Hepatocyte (in vitro differentiated cells): ENCODE data around the gene ROPN1B. TPM values are rescaled to one million over a fixed set of nuclear protein-coding genes. Genes with fewer than 3 reads are reported as not detected.

ENCODE experiments used
- DNase-seq: peaks from one replicate; pipeline ENCODE4 v3.0.0-alpha.2; 2016; ENCODE audit warnings: low spot score
- H2AFZ ChIP-seq: fragments of 200-600 bp; sonication (generic); 2 replicates; pipeline ENCODE4 v1.6.0; 2016; ENCODE audit warnings: antibody characterized with exemption, mild to moderate bottlenecking
- H3K27ac ChIP-seq: fragments of 200-600 bp; sonication (generic); 2 replicates; pipeline ENCODE4 v1.5.1; 2016; ENCODE audit warnings: mild to moderate bottlenecking
- H3K27me3 ChIP-seq: fragments of 200-600 bp; sonication (generic); 2 replicates; pipeline ENCODE4 v1.6.1; 2016
- H3K36me3 ChIP-seq: fragments of 200-600 bp; sonication (generic); replicated peaks from 2 replicates; pipeline ENCODE4 v1.5.1; 2016; ENCODE audit warnings: low read depth; ENCODE audit not compliant: insufficient read depth
- H3K4me1 ChIP-seq: fragments of 200-600 bp; sonication (generic); 2 replicates; pipeline ENCODE4 v1.5.1; 2016; ENCODE audit warnings: mild to moderate bottlenecking, moderate library complexity; ENCODE audit not compliant: insufficient read depth
- H3K4me2 ChIP-seq: fragments of 200-600 bp; sonication (generic); 2 replicates; pipeline ENCODE4 v1.6.0; 2016
- H3K4me3 ChIP-seq: fragments of 200-600 bp; sonication (generic); 2 replicates; pipeline ENCODE4 v1.5.1; 2016; ENCODE audit warnings: mild to moderate bottlenecking
- H3K79me2 ChIP-seq: fragments of 200-600 bp; sonication (generic); 2 replicates; pipeline ENCODE4 v1.6.0; 2017; ENCODE audit warnings: mild to moderate bottlenecking
- H3K9me2 ChIP-seq: fragments of 200-600 bp; sonication (generic); replicated peaks from 2 replicates; pipeline ENCODE4 v1.6.0; 2017; ENCODE audit warnings: mild to moderate bottlenecking; ENCODE audit not compliant: insufficient read depth
- H3K9me3 ChIP-seq: fragments of 200-600 bp; sonication (generic); 2 replicates; pipeline ENCODE4 v1.5.1; 2016; ENCODE audit warnings: low read depth, mild to moderate bottlenecking
- H4K20me1 ChIP-seq: fragments of 200-600 bp; sonication (generic); 2 replicates; pipeline ENCODE4 v1.6.0; 2016; ENCODE audit warnings: mild to moderate bottlenecking; ENCODE audit not compliant: insufficient read depth, poor library complexity, severe bottlenecking
- EZH2 ChIP-seq: fragments of 200-600 bp; sonication (generic); IDR thresholded peaks from 2 replicates; pipeline ENCODE4 v1.6.1; 2016; ENCODE audit warnings: antibody characterized with exemption, mild to moderate bottlenecking, borderline replicate concordance
- EZH2phosphoT487 ChIP-seq: fragments of 200-600 bp; sonication (generic); IDR thresholded peaks from one replicate; pipeline ENCODE4 v1.6.1; 2018; ENCODE audit warnings: antibody characterized with exemption, mild to moderate bottlenecking, low read depth, moderate library complexity; ENCODE audit not compliant: unreplicated experiment, severe bottlenecking
- WGBS: methylation state at CpG from one replicate; pipeline ENCODE4 v1.1.6; 2016; ENCODE audit warnings: low lambda C conversion rate; ENCODE audit errors: missing lambda C conversion rate; 5-methylcytosine and 5-hydroxymethylcytosine counted together
- polyA plus RNA-seq: library from polyadenylated mRNA; unstranded; fragments of >200 nt; fragmentation: Nextera tagmentation; extraction: Ambion mirVana; gene quantifications from 2 replicates; pipeline ENCODE4 v1.2.1, GENCODE V29; 2016
- total RNA-seq: library from RNA; depleted of rRNA; stranded (reverse); fragments of >200 nt; gene quantifications from 2 replicates; pipeline ENCODE4 v1.2.3, GENCODE V29; 2014
- TF ChIP-seq, protein P1 (sequence below): fragments of 200-600 bp; sonication (generic); IDR thresholded peaks from 2 replicates; pipeline ENCODE4 v1.5.1; 2016; ENCODE audit warnings: antibody characterized with exemption, mild to moderate bottlenecking; ENCODE audit not compliant: poor library complexity

Gene ROPN1B
- total and polyA plus RNA-seq, 2 experiments from 2014 or later, result not detected

DNA sequence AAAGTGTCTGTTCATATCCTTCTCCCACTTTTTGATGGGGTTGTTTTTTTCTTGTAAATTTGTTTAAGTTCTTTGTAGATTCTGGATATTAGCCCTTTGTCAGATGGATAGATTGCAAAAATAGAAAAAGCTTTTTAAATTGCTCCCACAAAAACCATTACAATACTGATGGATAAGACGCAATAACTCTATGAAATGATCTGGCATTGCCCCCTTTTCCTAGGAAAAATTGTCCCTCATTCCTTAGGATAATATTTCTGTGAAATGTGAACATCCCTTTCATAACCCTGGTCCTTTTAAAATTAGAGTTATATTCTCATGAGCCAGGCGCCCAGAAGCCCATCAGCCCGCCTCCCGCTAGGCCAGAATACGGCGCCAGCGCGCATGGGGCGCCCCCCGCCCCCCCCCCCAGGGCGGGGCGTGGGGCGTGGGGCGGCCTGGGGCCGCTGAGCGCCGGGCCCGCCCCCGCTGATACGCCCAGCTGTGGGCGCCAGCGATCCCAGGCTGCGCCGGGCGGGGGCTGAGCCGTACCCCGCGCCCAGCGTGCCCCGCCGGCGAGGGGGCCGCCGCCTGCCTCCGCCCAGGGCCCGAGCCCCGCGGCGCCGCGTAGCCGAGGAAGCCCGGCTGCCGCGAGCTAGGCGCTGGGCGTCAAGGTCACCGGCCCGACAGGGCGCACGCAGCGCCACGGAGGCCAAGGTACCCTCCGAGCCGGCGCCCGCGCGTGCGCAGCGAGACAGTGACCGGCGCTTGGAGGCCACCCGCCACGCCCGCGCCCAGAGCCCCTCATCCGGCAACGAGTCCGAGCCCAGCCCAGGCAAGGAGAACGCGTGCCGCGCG is 11.1 kb upstream of the ROPN1B start:
- no peaks in the 10 kb centered on the region for H3K4me1 ChIP-seq
- TF ChIP-seq EZH2 (no peak), EZH2phosphoT487 (no peak)
- TF ChIP-seq, protein P1, sequence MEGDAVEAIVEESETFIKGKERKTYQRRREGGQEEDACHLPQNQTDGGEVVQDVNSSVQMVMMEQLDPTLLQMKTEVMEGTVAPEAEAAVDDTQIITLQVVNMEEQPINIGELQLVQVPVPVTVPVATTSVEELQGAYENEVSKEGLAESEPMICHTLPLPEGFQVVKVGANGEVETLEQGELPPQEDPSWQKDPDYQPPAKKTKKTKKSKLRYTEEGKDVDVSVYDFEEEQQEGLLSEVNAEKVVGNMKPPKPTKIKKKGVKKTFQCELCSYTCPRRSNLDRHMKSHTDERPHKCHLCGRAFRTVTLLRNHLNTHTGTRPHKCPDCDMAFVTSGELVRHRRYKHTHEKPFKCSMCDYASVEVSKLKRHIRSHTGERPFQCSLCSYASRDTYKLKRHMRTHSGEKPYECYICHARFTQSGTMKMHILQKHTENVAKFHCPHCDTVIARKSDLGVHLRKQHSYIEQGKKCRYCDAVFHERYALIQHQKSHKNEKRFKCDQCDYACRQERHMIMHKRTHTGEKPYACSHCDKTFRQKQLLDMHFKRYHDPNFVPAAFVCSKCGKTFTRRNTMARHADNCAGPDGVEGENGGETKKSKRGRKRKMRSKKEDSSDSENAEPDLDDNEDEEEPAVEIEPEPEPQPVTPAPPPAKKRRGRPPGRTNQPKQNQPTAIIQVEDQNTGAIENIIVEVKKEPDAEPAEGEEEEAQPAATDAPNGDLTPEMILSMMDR, result no peak
- no peaks in the 10 kb centered on the region for H4K20me1 ChIP-seq
- no peaks in the 10 kb centered on the region for H3K79me2 ChIP-seq
- no peak overlapping the region for H3K27ac ChIP-seq
- H3K9me3 ChIP-seq, result no peaks in the 10 kb centered on the region
- H3K4me3 ChIP-seq, result no peak overlapping the region
- H3K27me3 ChIP-seq, result no peaks in the 10 kb centered on the region
- whole genome bisulfite sequencing, result 5% methylated on average over 24 of the region's 75 CpGs
- H3K9me2 ChIP-seq, result no peaks in the 10 kb centered on the region
- H3K4me2 ChIP-seq, result peak overlapping the region; percentile 74
- peak; percentile 40 for DNase-seq
- H3K36me3 ChIP-seq, result no peaks in the 10 kb centered on the region
- H2AFZ ChIP-seq, result no peak overlapping the region

DNA sequence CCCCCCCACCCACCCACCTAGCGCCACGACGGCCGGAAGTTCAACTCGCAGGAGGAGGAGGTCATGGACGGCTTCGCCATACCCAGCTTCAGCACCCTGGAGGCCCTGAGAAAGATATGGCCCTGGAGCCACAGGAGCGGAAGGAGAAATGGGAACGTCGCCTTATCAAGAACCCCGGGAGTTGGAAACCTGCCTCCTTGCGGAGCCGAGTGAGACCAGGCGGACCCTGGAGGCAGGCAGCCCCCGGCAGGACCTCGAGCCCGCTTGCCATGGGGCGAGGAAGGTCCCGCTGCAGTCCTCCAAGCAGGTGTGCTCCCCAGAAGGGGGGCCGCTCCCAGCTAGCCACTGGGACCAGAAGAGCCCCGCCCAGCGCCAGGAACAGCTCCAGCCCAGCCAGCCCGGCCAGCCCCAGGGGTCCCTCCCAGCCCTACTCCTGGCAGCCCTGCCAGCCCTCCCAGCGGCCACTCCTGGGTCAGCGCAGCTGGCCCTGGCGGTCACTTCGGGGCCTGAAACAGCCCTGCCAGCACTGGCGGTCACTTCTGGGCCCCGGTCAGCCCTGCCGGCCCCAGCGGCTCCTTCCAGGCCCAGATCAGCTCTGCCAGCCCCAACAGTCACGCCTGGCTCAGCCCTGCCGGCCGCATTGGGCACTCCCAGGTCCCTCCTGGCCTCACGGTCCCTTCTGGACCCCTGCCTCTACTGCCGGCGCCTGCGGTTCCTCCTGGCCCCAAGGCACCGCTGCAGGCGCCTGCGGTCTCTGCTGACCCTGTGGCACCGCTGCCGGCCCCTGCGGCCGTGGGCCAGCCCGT is 10.3 kb upstream of the ROPN1B start:
- no peak overlapping the region for H3K27ac ChIP-seq
- H3K4me2 ChIP-seq, result peak overlapping the region; percentile 74
- H3K9me2 ChIP-seq, result no peaks in the 10 kb centered on the region
- H3K4me3 ChIP-seq, result no peak overlapping the region
- no peaks in the 10 kb centered on the region for H4K20me1 ChIP-seq
- H3K9me3 ChIP-seq, result no peaks in the 10 kb centered on the region
- H3K4me1 ChIP-seq, result no peaks in the 10 kb centered on the region
- DNase-seq, result no peak
- no peak overlapping the region for H2AFZ ChIP-seq
- no peaks in the 10 kb centered on the region for H3K79me2 ChIP-seq
- H3K27me3 ChIP-seq, result no peaks in the 10 kb centered on the region
- 86% methylated on average over 39 of the region's 46 CpGs for WGBS
- TF ChIP-seq, protein P1, result no peak
- TF ChIP-seq EZH2 (no peak), EZH2phosphoT487 (no peak)
- no peaks in the 10 kb centered on the region for H3K36me3 ChIP-seq

DNA sequence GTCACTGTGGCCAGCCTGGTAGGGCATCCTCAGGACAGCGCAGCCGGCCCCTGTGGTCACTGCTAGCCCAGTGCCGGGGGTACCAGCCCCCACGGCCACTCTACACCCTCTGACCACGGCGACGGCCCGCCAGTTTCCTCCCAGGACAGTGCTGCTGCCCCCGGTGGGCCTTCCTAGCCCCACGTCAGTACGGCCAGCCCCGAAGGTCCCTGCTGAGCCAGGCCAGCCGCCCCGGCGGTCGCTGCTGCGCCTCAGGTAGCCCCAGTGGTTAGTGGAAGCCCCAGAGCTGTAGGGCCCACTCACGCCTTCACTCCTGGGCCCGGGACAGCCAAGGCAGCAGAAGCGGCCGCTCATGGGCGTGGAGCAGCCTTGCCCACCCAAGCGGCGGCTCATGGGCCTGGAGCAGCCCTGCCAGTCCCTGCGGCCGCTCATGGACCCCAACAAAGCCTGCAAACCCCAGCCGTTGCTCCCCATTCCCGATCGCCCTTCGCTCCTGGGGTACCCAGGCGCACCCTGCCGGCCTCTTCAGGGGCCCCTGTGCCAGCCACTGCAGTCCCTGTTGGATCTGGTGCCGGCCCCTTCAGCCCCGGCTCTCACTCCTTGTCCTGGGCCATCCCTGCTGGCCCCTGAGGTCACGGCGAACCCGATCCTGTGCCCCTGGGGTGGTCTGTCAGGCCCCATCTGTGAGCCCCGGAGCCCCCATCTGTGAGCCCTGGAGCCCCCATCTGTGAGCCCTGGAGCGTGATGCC is 9.5 kb upstream of the ROPN1B start:
- Histone ChIP-seq H4K20me1 (no peaks in the 10 kb centered on the region), H3K27me3 (no peaks in the 10 kb centered on the region), H3K4me1 (no peaks in the 10 kb centered on the region), H3K4me2 (no peak overlapping the region), H3K79me2 (no peaks in the 10 kb centered on the region), H2AFZ (no peak overlapping the region), H3K9me2 (no peaks in the 10 kb centered on the region), H3K27ac (no peak overlapping the region), H3K4me3 (no peak overlapping the region), H3K9me3 (no peaks in the 10 kb centered on the region), H3K36me3 (no peaks in the 10 kb centered on the region)
- TF ChIP-seq, protein P1, result no peak
- TF ChIP-seq EZH2phosphoT487, result no peak
- TF ChIP-seq EZH2, result no peak
- DNase-seq, result no peak
- WGBS, result 96% methylated on average over 37 of the region's 39 CpGs
